Keratinocyte (primary cell): Measurements from ENCODE around the gene LIM2. TPM values are rescaled to one million over a fixed set of nuclear protein-coding genes. Genes with fewer than 3 reads are reported as not detected.
A peak's percentile ranks its signal among the peaks of the same experiment; 100 is the strongest.
"Not testable (repeated sequence)": the region's sequence is repeated elsewhere in the genome, so short reads cannot be mapped to it uniquely, and the experiment has no call there.

Source experiments
- DNase-seq: peaks from one replicate; pipeline ENCODE4 v3.0.0-alpha.2; 2011; ENCODE audit warnings: low read depth, missing footprints, low spot score
- FAIRE-seq: peaks from 2 replicates; lab custom pipeline; 2011; peaks lifted over from hg19 to GRCh38; lab: Jason Lieb, UNC
- H2AFZ ChIP-seq: 2 replicates; pipeline ENCODE4 v1.6.0; 2012; ENCODE audit warnings: low read length, control low read depth, inconsistent platforms; ENCODE audit not compliant: control insufficient read depth
- H3K27ac ChIP-seq: 2 replicates; pipeline ENCODE4 v1.5.1; 2011; ENCODE audit warnings: low read length; ENCODE audit not compliant: control insufficient read depth, insufficient read depth
- H3K27me3 ChIP-seq: 3 replicates; pipeline ENCODE4 v1.6.0; 2011; ENCODE audit warnings: low read length; ENCODE audit not compliant: control insufficient read depth, insufficient read depth; ENCODE audit errors: extremely low read depth
- H3K36me3 ChIP-seq, 2 experiments: 2 replicates in 1 of 2; 3 replicates in 1 of 2; pipeline ENCODE4 v1.5.1; 2011; ENCODE audit warnings: low read length in 2 of 2, mild to moderate bottlenecking in 1 of 2; ENCODE audit not compliant: control insufficient read depth in 2 of 2, insufficient read depth in 2 of 2; ENCODE audit errors: extremely low read depth in 1 of 2
- H3K4me1 ChIP-seq: 3 replicates; pipeline ENCODE4 v1.5.1; 2011; ENCODE audit warnings: low read length; ENCODE audit not compliant: control insufficient read depth, insufficient read depth; ENCODE audit errors: extremely low read depth
- H3K4me2 ChIP-seq: 3 replicates; pipeline ENCODE4 v1.6.0; 2011; ENCODE audit warnings: low read depth, low read length; ENCODE audit not compliant: control insufficient read depth, insufficient read depth; ENCODE audit errors: extremely low read depth
- H3K4me3 ChIP-seq, 3 experiments: fragments of 200-600 bp in 1 of 3; sonication (generic) in 1 of 3; 2 replicates in 2 of 3; 3 replicates in 1 of 3; pipeline ENCODE4 v1.5.1; 2011 to 2016; ENCODE audit warnings: low read length in 3 of 3, mild to moderate bottlenecking in 3 of 3, control low read depth in 2 of 3, inconsistent platforms in 1 of 3, low read depth in 1 of 3, mixed read lengths in 1 of 3, mixed run types in 1 of 3, moderate library complexity in 1 of 3; ENCODE audit not compliant: control insufficient read depth in 2 of 3, insufficient read depth in 2 of 3; ENCODE audit errors: extremely low read depth in 1 of 3
- H3K79me2 ChIP-seq: 2 replicates; pipeline ENCODE4 v1.6.0; 2012; ENCODE audit warnings: low read length; ENCODE audit not compliant: control insufficient read depth, insufficient read depth
- H3K9ac ChIP-seq: 3 replicates; pipeline ENCODE4 v1.6.0; 2011; ENCODE audit warnings: low read length; ENCODE audit not compliant: control insufficient read depth, insufficient read depth; ENCODE audit errors: extremely low read depth
- H3K9me1 ChIP-seq: 3 replicates; pipeline ENCODE4 v1.6.0; 2011; ENCODE audit warnings: low read length; ENCODE audit not compliant: control insufficient read depth, insufficient read depth; ENCODE audit errors: extremely low read depth
- H3K9me3 ChIP-seq: 2 replicates; pipeline ENCODE4 v1.5.1; 2012; ENCODE audit warnings: low read depth, low read length; ENCODE audit not compliant: control insufficient read depth
- H4K20me1 ChIP-seq: 3 replicates; pipeline ENCODE4 v1.6.0; 2011; ENCODE audit warnings: low read length; ENCODE audit not compliant: control insufficient read depth, insufficient read depth; ENCODE audit errors: extremely low read depth
- EZH2 ChIP-seq: IDR thresholded peaks from one replicate; pipeline ENCODE4 v1.6.1; 2012; ENCODE audit warnings: inconsistent platforms, mild to moderate bottlenecking, low read length, moderate library complexity
- dilution Hi-C: fragments of 300-500 bp; cut with MboI; formaldehyde crosslinking; loops from one replicate; pipeline ENCODE4 v1.7.0; 2020; ENCODE audit warnings: low sequenced_read_pairs; ENCODE audit not compliant: extremely low pct_ligation_motif_present
- polyA plus RNA-seq, 5 experiments: library from polyadenylated mRNA; depleted of rRNA in 3 of 5; stranded (reverse) in 3 of 5; stranded (forward) in 1 of 5; unstranded in 1 of 5; fragments of >200 nt; gene quantifications; 1 replicate in 1 of 5; 2 replicates in 3 of 5; 3 replicates in 1 of 5; pipeline versions ENCODE4 v1.2.1 to v1.2.3, GENCODE V29; 2011 to 2012; ENCODE audit warnings: missing spikeins in 2 of 5, low read depth in 1 of 5, low replicate concordance in 1 of 5
- TF ChIP-seq, protein P1 (sequence below), 3 experiments: IDR thresholded peaks in 1 of 3; conservative IDR thresholded peaks in 1 of 3; optimal IDR thresholded peaks in 1 of 3; 2 replicates in 2 of 3; 3 replicates in 1 of 3; pipeline versions ENCODE3 to v1.5.1; 2011; ENCODE audit warnings: low read length in 3 of 3, mild to moderate bottlenecking in 3 of 3, moderate library complexity in 2 of 3, control low read depth in 1 of 3, inconsistent platforms in 1 of 3; ENCODE audit not compliant: insufficient read depth in 2 of 3; ENCODE audit errors: extremely low read depth in 1 of 3

LIM2 gene
- polyA plus RNA-seq, 1 donor (not counting 4 experiments of a cell fraction or from before 2014, with no cell fraction given) = not detected

DNA sequence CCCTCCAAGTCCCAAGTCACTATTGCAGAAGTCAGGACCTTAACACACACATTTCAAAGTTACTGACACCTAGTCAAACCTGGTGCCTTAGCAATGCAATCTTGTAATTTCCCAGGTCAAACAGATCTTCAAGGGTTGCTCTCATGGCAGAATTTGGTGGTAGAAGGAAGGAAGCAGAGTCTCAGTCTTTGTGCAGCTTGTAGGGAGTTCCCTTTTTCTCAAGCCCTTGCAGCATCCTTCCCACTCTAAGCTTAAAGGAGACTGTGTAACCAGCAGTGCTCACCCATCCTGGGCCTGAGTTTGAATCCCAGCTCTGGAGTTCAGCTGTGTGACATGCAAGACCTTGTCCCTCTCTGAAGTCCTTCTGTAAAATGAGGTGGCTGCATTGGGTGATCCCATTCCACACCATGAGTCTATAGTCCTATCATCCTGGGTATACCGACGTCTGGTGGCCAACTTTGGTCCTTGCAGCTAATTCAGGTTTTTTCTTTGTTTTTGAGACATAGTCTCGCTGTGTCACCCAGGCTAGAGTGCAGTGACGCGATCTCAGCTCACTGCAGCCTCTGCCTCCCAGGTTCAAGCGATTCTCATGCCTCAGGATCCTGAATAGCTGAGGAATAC is 19.8 kb upstream of the LIM2 start:
- Histone ChIP-seq H3K27me3 (no peaks in the 10 kb centered on the region), H3K4me1 (no peaks in the 10 kb centered on the region), H3K27ac (no peak overlapping the region), H4K20me1 (no peaks in the 10 kb centered on the region), H2AFZ (no peak overlapping the region), H3K4me2 (no peak overlapping the region), H3K9ac (no peak overlapping the region), H3K79me2 (no peaks in the 10 kb centered on the region), H3K4me3 (no peak overlapping the region), H3K9me3 (no peaks in the 10 kb centered on the region), H3K36me3 (no peaks in the 10 kb centered on the region), H3K9me1 (no peaks in the 10 kb centered on the region)
- dilution Hi-C loops = no loop called here
- DNase-seq (no peak), FAIRE-seq (no peak)
- TF ChIP-seq EZH2 = no peak
- TF ChIP-seq, protein P1, sequence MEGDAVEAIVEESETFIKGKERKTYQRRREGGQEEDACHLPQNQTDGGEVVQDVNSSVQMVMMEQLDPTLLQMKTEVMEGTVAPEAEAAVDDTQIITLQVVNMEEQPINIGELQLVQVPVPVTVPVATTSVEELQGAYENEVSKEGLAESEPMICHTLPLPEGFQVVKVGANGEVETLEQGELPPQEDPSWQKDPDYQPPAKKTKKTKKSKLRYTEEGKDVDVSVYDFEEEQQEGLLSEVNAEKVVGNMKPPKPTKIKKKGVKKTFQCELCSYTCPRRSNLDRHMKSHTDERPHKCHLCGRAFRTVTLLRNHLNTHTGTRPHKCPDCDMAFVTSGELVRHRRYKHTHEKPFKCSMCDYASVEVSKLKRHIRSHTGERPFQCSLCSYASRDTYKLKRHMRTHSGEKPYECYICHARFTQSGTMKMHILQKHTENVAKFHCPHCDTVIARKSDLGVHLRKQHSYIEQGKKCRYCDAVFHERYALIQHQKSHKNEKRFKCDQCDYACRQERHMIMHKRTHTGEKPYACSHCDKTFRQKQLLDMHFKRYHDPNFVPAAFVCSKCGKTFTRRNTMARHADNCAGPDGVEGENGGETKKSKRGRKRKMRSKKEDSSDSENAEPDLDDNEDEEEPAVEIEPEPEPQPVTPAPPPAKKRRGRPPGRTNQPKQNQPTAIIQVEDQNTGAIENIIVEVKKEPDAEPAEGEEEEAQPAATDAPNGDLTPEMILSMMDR (optimal IDR thresholded peaks at IDR 0.05 in 1 of 3, IDR thresholded peaks at IDR 0.05 in 1 of 3, conservative IDR thresholded peaks at IDR 0.05 in 1 of 3; ENCODE audit: extremely low read depth in 1 of 3, insufficient read depth in 2 of 3, low read length in 3 of 3) = peak; percentile 20 to 53 (median 38)

GRCh38 chr19:51402117-51402516 is 14.3 kb upstream of the LIM2 start:
- Histone ChIP-seq H3K27ac (no peak overlapping the region), H2AFZ (no peak overlapping the region), H3K4me1 (no peaks in the 10 kb centered on the region), H4K20me1 (no peaks in the 10 kb centered on the region), H3K9me3 (peaks cover 4% of the 10 kb centered on the region), H3K4me2 (no peak overlapping the region), H3K79me2 (no peaks in the 10 kb centered on the region), H3K4me3 (no peak overlapping the region), H3K9ac (no peak overlapping the region), H3K27me3 (no peaks in the 10 kb centered on the region), H3K36me3 (no peaks in the 10 kb centered on the region), H3K9me1 (no peaks in the 10 kb centered on the region)
- FAIRE-seq (no peak), DNase-seq (no peak)
- no peak for TF ChIP-seq EZH2
- TF ChIP-seq, protein P1 (optimal IDR thresholded peaks at IDR 0.05 in 1 of 3, IDR thresholded peaks at IDR 0.05 in 1 of 3, conservative IDR thresholded peaks at IDR 0.05 in 1 of 3; ENCODE audit: extremely low read depth in 1 of 3, insufficient read depth in 2 of 3, low read length in 3 of 3) = no peak
- dilution Hi-C loops = no loop called here

DNA sequence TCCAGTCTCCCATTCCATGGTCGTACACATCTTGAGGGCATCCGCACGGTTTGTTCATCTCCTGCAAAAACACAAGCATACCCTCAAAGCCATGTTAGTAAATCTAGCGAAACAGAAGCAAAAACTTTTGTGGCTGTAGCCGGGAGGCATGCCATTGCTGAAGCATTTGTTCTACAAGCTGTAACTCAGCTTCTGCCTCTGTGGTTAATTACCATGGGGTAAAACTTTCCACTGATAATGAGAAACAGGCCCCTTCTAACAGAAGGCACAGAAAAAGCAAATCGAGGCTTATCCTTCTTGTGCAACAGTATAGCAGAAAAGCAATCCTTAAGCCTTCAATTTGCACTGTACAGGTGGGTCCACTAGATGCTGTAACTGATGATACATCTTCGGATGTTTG is 12.2 kb upstream of the LIM2 start:
- H3K27me3 ChIP-seq, H3K9me3 ChIP-seq, dilution Hi-C loops, FAIRE-seq, H3K27ac ChIP-seq, H3K36me3 ChIP-seq, DNase-seq, H3K79me2 ChIP-seq, H4K20me1 ChIP-seq, H3K4me3 ChIP-seq, H3K4me1 ChIP-seq, H3K4me2 ChIP-seq, H2AFZ ChIP-seq, H3K9ac ChIP-seq, H3K9me1 ChIP-seq: not testable (repeated sequence)
